Activated CD8-positive, alpha-beta memory T cell treated with anti-CD3 and anti-CD28 coated beads for 24 hours (primary cell): ENCODE results near the gene WASF3.
A peak's percentile ranks its signal among the peaks of the same experiment; 100 is the strongest.
"Not testable (repeated sequence)": the region's sequence is repeated elsewhere in the genome, so short reads cannot be mapped to it uniquely, and the experiment has no call there.

ENCODE experiments used
- DNase-seq: peaks from one replicate; pipeline ENCODE4 v3.0.0-alpha.2; 2020

WASF3 gene

DNA sequence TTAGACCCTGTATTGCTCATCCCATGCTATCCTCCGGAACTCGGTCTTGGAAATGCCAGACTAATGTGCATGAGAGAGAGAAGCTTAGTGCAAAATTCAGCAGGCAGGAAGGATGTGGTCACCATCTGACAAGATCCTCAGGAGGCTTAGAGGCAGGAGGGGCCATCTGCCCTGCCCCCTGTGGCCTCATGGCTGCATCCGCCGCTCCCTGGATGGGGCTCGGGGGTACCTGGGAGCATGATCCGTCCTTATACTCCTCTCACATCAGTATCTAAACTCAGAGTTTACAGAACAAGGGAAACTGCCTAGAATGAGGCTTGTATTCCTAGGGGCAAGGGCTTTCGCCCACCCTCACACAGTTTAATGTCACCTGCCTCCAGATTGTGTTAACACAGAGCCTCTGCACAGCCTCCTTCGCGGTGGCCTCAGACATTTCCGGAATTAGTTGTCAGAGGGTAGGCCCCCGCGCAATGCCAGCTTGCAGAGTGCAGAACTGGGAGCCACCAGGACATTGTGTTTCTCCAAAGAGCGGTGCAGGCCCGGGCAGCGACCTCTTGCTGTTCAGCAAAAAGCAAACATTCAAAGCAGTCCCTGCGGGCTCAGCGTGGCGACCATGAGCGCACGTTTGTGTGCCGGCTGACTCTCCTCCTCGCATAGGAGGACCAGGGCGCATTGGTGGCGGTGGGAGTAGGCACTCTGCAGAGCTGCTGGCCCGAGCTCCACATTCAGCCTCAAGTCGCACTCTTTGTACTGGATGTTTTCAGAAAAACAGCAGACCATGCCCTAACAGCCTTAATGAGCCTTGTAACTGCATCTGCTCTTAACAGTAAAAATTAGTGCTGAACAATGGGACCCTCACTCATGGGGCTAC lies 164.0 kb downstream of the WASF3 start:
- DNase-seq: peak; percentile 77

DNA sequence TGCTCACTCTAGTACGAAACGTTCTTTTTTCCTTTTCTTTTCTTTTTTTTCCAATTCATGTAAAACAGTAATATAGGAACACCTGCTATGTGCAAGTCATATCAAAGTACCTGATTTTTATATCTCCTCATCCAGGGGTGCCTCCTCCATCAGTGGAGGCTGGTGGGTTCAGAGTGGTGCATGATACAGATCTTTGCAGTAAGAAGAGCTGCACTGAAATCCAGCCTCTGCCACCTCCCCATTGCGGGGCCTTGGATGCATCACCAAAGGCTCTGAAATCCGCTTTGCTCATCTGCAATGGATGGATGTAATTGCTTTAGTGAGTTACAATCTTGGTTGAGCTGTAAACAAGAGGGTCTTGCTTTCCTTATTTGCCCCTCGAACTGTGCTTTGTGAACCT lies 164.8 kb downstream of the WASF3 start:
- no peak for DNase-seq

DNA sequence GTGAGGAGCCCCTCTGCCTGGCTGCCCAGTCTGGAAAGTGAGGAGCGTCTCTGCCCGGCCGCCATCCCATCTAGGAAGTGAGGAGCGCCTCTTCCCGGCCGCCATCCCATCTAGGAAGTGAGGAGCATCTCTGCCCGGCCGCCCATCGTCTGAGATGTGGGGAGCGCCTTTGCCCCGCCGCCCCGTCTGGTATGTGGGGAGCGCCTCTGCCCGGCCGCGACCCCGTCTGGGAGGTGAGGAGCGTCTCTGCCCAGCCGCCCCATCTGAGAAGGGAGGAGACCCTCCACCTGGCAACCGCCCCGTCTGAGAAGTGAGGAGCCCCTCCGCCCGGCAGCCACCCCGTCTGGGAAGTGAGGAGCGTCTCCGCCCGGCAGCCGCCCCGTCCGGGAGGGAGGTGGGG lies 166.1 kb downstream of the WASF3 start:
- not testable (repeated sequence) for DNase-seq

GRCh38 chr13:26726684-26727083 lies 169.2 kb downstream of the WASF3 start:
- no peak for DNase-seq

DNA sequence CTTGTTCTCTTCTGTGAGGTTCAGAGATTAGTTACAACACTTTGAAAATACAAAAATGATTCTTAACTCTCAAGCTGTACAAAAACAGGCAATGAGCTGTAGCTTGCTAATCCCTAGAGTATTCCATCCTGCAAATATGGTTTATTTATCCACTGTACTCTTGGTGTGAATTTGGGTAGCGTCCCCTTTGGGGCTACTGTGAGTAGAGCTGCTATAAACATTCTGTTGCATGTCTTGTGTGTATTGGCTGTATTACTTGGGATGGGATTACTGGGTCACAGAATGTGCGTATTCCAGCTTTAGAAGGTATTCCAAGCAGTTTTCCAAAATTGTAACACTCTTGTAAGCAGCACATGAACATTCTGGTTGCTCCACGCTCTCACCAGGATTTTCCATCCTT lies 169.6 kb downstream of the WASF3 start:
- no peak for DNase-seq

- no peak for DNase-seq
Observed at GRCh38 chr13:26727633-26728032, 170.2 kb downstream of the WASF3 start.

- no peak for DNase-seq
Observed at GRCh38 chr13:26735677-26736076, 178.2 kb downstream of the WASF3 start.
